GM18517 (cell line): ENCODE results near the gene GRAMD1B.

Source experiments
- ATAC-seq: cut with Tn5 transposase; IDR thresholded peaks from one replicate; pipeline ENCODE4 v1.9.1; 2021; ENCODE audit warnings: mild to moderate bottlenecking, moderate library complexity; ENCODE audit not compliant: unreplicated experiment

Gene GRAMD1B

GRCh38 chr11:123472236-123472935 is 42.3 kb downstream of the GRAMD1B start:
- ATAC-seq = no peak

GRCh38 chr11:123473941-123474677 is 44.0 kb downstream of the GRAMD1B start:
- no peak for ATAC-seq

GRCh38 chr11:123474994-123475393 is 44.9 kb downstream of the GRAMD1B start:
- no peak for ATAC-seq

GRCh38 chr11:123475469-123475868 is 45.4 kb downstream of the GRAMD1B start:
- ATAC-seq = no peak

GRCh38 chr11:123477205-123477907 is 47.3 kb downstream of the GRAMD1B start:
- no peak for ATAC-seq

- no peak for ATAC-seq
Measured at GRCh38 chr11:123478352-123478987, 48.4 kb downstream of the GRAMD1B start.

GRCh38 chr11:123479048-123479837 is 49.2 kb downstream of the GRAMD1B start:
- peak; percentile 53 for ATAC-seq

GRCh38 chr11:123480290-123480815 is 50.3 kb downstream of the GRAMD1B start:
- no peak for ATAC-seq

- no peak for ATAC-seq
Measured at GRCh38 chr11:123480882-123481281, 50.8 kb downstream of the GRAMD1B start.

GRCh38 chr11:123481640-123482039 is 51.6 kb downstream of the GRAMD1B start:
- ATAC-seq = no peak

GRCh38 chr11:123482218-123482617 is 52.1 kb downstream of the GRAMD1B start:
- ATAC-seq = no peak

GRCh38 chr11:123483058-123483457 is 53.0 kb downstream of the GRAMD1B start:
- ATAC-seq = no peak

GRCh38 chr11:123483466-123483865 is 53.4 kb downstream of the GRAMD1B start:
- ATAC-seq = no peak

GRCh38 chr11:123484448-123484847 is 54.4 kb downstream of the GRAMD1B start:
- ATAC-seq = no peak

GRCh38 chr11:123487157-123487744 is 57.2 kb downstream of the GRAMD1B start:
- no peak for ATAC-seq

GRCh38 chr11:123490527-123490926 is 60.5 kb downstream of the GRAMD1B start:
- no peak for ATAC-seq

- ATAC-seq = no peak
Measured at GRCh38 chr11:123491241-123491640, 61.2 kb downstream of the GRAMD1B start.

GRCh38 chr11:123493349-123494063 is 63.4 kb downstream of the GRAMD1B start:
- ATAC-seq = no peak
